ENCODE measurements around the gene PFN4. TPM values are rescaled to one million over a fixed set of nuclear protein-coding genes. Genes with fewer than 3 reads are reported as not detected.

Gene PFN4
- total RNA-seq, 1 experiment from 2014 or later, result not detected

- TF ChIP-seq TCF7 (CRISPR knock-in tag; IDR thresholded peaks at IDR 0.05; ENCODE audit: low read depth) (no peak), ZNF317 (CRISPR knock-in tag; IDR thresholded peaks at IDR 0.05; ENCODE audit: borderline replicate concordance, low read depth) (no peak), NFATC4 (CRISPR knock-in tag; IDR thresholded peaks at IDR 0.05) (no peak), ZNF396 (CRISPR knock-in tag; IDR thresholded peaks at IDR 0.05; ENCODE audit: borderline replicate concordance) (no peak), E2F4 (CRISPR knock-in tag; IDR thresholded peaks at IDR 0.05; ENCODE audit: borderline replicate concordance, low read depth) (no peak), CREM (CRISPR knock-in tag; IDR thresholded peaks at IDR 0.05) (no peak), SMAD3 (CRISPR knock-in tag; IDR thresholded peaks at IDR 0.05; ENCODE audit: borderline replicate concordance) (no peak), KAT7 (CRISPR knock-in tag; IDR thresholded peaks at IDR 0.05; ENCODE audit: borderline replicate concordance) (no peak), ZNF423 (CRISPR knock-in tag; IDR thresholded peaks at IDR 0.05) (no peak), ZNF671 (CRISPR knock-in tag; IDR thresholded peaks at IDR 0.05) (no peak), ATF6 (CRISPR knock-in tag; IDR thresholded peaks at IDR 0.05) (no peak)
These were observed 5.2 kb downstream of the PFN4 start (continued) for GRCh38 chr2:24117902-24118301.

- DNase-seq (ENCODE audit: low spot score), result no peak
- Mint-ChIP-seq H3K27me3 (ENCODE audit: low read depth) (no peaks in the 10 kb centered on the region; the same call in 1 of the 2 replicates), H3K36me3 (peaks cover 16% of the 10 kb centered on the region), H3K4me1 (no peaks in the 10 kb centered on the region), H3K4me3 (no peak overlapping the region), H3K9me3 (peaks cover 23% of the 10 kb centered on the region), H3K27ac (no peak overlapping the region)
- TF ChIP-seq OVOL2 (CRISPR knock-in tag; IDR thresholded peaks at IDR 0.05; ENCODE audit: borderline replicate concordance) (no peak), ZNF121 (CRISPR knock-in tag; IDR thresholded peaks at IDR 0.05) (no peak), ZBTB43 (CRISPR knock-in tag; IDR thresholded peaks at IDR 0.05) (no peak), PREB (CRISPR knock-in tag; IDR thresholded peaks at IDR 0.05; ENCODE audit: borderline replicate concordance) (no peak), MLX (CRISPR knock-in tag; IDR thresholded peaks at IDR 0.05) (no peak), ERG (CRISPR knock-in tag; IDR thresholded peaks at IDR 0.05) (no peak), ATF1 (CRISPR knock-in tag; IDR thresholded peaks at IDR 0.05) (no peak), ATF6 (CRISPR knock-in tag; IDR thresholded peaks at IDR 0.05) (no peak)
- ATAC-seq, result no peak
- ChIA-PET POLR2A (interaction anchor here (0.7 kb wide), 1 partner anchor 9 kb away, joined by 3 read pairs; no protein-coding TSS in a partner anchor), CTCF (no interaction called here)
These were observed 8.1 kb downstream of the PFN4 start for GRCh38 chr2:24115057-24115456.
